Vagina (tissue), 2 donors: ENCODE measurements around the gene CPT1B. TPM values are rescaled to one million over a fixed set of nuclear protein-coding genes. Genes with fewer than 3 reads are reported as not detected.
A peak's percentile ranks its signal among the peaks of the same experiment; 100 is the strongest.

Experiments
- DNase-seq, 2 donors: peaks; one replicate each; pipeline ENCODE4 v3.0.0-alpha.2; 2017; ENCODE audit errors: extremely low spot score in 2 of 2
- H3K27ac ChIP-seq: fragments of 200-600 bp; sonication (generic); one replicate; pipeline ENCODE4 v1.5.1; 2019
- H3K27me3 ChIP-seq: fragments of 200-600 bp; sonication (generic); one replicate; pipeline ENCODE4 v1.5.1; 2019
- H3K36me3 ChIP-seq, 2 donors: fragments of 200-600 bp; sonication (generic); one replicate each; pipeline ENCODE4 v1.5.1; 2017 to 2019
- H3K4me1 ChIP-seq: fragments of 200-600 bp; sonication (generic); one replicate; pipeline ENCODE4 v1.5.1; 2019
- H3K4me3 ChIP-seq, 2 donors: fragments of 200-600 bp; sonication (generic); 1 replicate in 1 of 2; 2 replicates in 1 of 2; pipeline ENCODE4 v1.5.1; 2016 to 2019
- H3K9me3 ChIP-seq: fragments of 200-600 bp; sonication (generic); one replicate; pipeline ENCODE4 v1.5.1; 2019
- CTCF ChIP-seq, 3 experiments: fragments of 450-650 bp in 2 of 3; fragments of 200-600 bp in 1 of 3; sonication (generic) in 1 of 3; IDR thresholded peaks; one replicate each; pipeline ENCODE4 v1.5.1; 2017 to 2019; ENCODE audit warnings: antibody characterized with exemption in 3 of 3, mild to moderate bottlenecking in 2 of 3, moderate library complexity in 2 of 3
- POLR2A ChIP-seq, 2 donors: fragments of 450-650 bp; IDR thresholded peaks; one replicate each; pipeline ENCODE4 v1.6.1; 2017; ENCODE audit warnings: antibody characterized with exemption in 2 of 2, mild to moderate bottlenecking in 2 of 2, moderate library complexity in 2 of 2
- POLR2AphosphoS5 ChIP-seq, 2 donors: sonication (generic); formaldehyde crosslinking; IDR thresholded peaks; one replicate each; pipeline ENCODE4 v1.9.0; 2017; ENCODE audit warnings: antibody characterized with exemption in 2 of 2, mild to moderate bottlenecking in 2 of 2, low read depth in 1 of 2; ENCODE audit not compliant: insufficient read depth in 1 of 2
- intact Hi-C: fragments of 100-400 bp; cut with DNase I; formaldehyde crosslinking; loops from one replicate; pipeline ENCODE4 v1.15.1; 2023
- total RNA-seq: library from RNA; depleted of rRNA; stranded (reverse); fragments of >200 nt; gene quantifications from one replicate; pipeline ENCODE4 v1.2.3, GENCODE V29; 2016

The CPT1B gene
- 29.2 TPM for total RNA-seq

GRCh38 chr22:50577987-50578775 lies at the start of gene CPT1B:
Gene CPT1B (minus strand): TSS chr22:50578427. CDS start chr22:50577915, 512 bp downstream.
- Histone ChIP-seq H3K4me1 (peaks cover 19% of the 10 kb centered on the region), H3K36me3 (no peaks in the 10 kb centered on the region)

GRCh38 chr22:50626850-50627641 lies 48.8 kb upstream of the CPT1B start:
- TF ChIP-seq CTCF (IDR thresholded peaks at IDR 0.05) (no peak), POLR2A (IDR thresholded peaks at IDR 0.05) (no peak), POLR2AphosphoS5 (IDR thresholded peaks at IDR 0.05; ENCODE audit: insufficient read depth in 1 of 2, low read depth in 1 of 2) (no peak)
- intact Hi-C loops = no loop called here

More at GRCh38 chr22:50577987-50578775, at the start of gene CPT1B:
- no peak for DNase-seq
- Histone ChIP-seq H3K4me3 (no peak within 1 kb of the TSS), H3K9me3 (no peaks in the 10 kb centered on the region), H3K27me3 (no peaks in the 10 kb centered on the region), H3K27ac (no peak within 1 kb of the TSS)
- intact Hi-C loops = no loop called here
- TF ChIP-seq POLR2A (IDR thresholded peaks at IDR 0.05) (no peak), POLR2AphosphoS5 (IDR thresholded peaks at IDR 0.05; ENCODE audit: insufficient read depth in 1 of 2, low read depth in 1 of 2) (no peak), CTCF (IDR thresholded peaks at IDR 0.05) (no peak)

GRCh38 chr22:50626314-50626849 lies 48.2 kb upstream of the CPT1B start:
- H3K4me1 ChIP-seq = peaks cover 33% of the 10 kb centered on the region
- H3K9me3 ChIP-seq = no peaks in the 10 kb centered on the region
- no peaks in the 10 kb centered on the region for H3K36me3 ChIP-seq
- TF ChIP-seq POLR2A (IDR thresholded peaks at IDR 0.05) (no peak), CTCF (IDR thresholded peaks at IDR 0.05) (no peak), POLR2AphosphoS5 (IDR thresholded peaks at IDR 0.05; ENCODE audit: insufficient read depth in 1 of 2, low read depth in 1 of 2) (no peak)
- H3K27me3 ChIP-seq = no peaks in the 10 kb centered on the region
- H3K27ac ChIP-seq = no peak overlapping the region
- DNase-seq = peak; percentile 86 to 95
- H3K4me3 ChIP-seq = no peak overlapping the region
- intact Hi-C loops = no loop called here

More at GRCh38 chr22:50626850-50627641, 48.8 kb upstream of the CPT1B start:
- Histone ChIP-seq H3K27ac (peak overlapping the region; percentile 77), H3K36me3 (no peaks in the 10 kb centered on the region), H3K9me3 (no peaks in the 10 kb centered on the region), H3K27me3 (no peaks in the 10 kb centered on the region), H3K4me3 (peak overlapping the region; percentile 58 to 85), H3K4me1 (peaks cover 26% of the 10 kb centered on the region)
- peak; percentile 83 to 95 for DNase-seq

- intact Hi-C loops = no loop called here
- peak in 1 of 2 donors; percentile 91 for DNase-seq
- H3K4me1 ChIP-seq = peaks cover 38% of the 10 kb centered on the region
Measured at GRCh38 chr22:50625568-50626313, 47.5 kb upstream of the CPT1B start.

More at GRCh38 chr22:50625568-50626313, 47.5 kb upstream of the CPT1B start:
- no peak for TF ChIP-seq CTCF (IDR thresholded peaks at IDR 0.05)
- TF ChIP-seq POLR2A (IDR thresholded peaks at IDR 0.05) = no peak
- TF ChIP-seq POLR2AphosphoS5 (IDR thresholded peaks at IDR 0.05; ENCODE audit: insufficient read depth in 1 of 2, low read depth in 1 of 2) = no peak
- Histone ChIP-seq H3K36me3 (no peaks in the 10 kb centered on the region), H3K27ac (no peak overlapping the region), H3K9me3 (no peaks in the 10 kb centered on the region), H3K4me3 (no peak overlapping the region), H3K27me3 (no peaks in the 10 kb centered on the region)
